Hepatocyte (in vitro differentiated cells): Measurements from ENCODE around the gene ERC2.

Source experiments
- EZH2 ChIP-seq: fragments of 200-600 bp; sonication (generic); IDR thresholded peaks from 2 replicates; pipeline ENCODE4 v1.6.1; 2016; ENCODE audit warnings: antibody characterized with exemption, mild to moderate bottlenecking, borderline replicate concordance
- EZH2phosphoT487 ChIP-seq: fragments of 200-600 bp; sonication (generic); IDR thresholded peaks from one replicate; pipeline ENCODE4 v1.6.1; 2018; ENCODE audit warnings: antibody characterized with exemption, mild to moderate bottlenecking, low read depth, moderate library complexity; ENCODE audit not compliant: unreplicated experiment, severe bottlenecking
- TF ChIP-seq, protein P1 (sequence below): fragments of 200-600 bp; sonication (generic); IDR thresholded peaks from 2 replicates; pipeline ENCODE4 v1.5.1; 2016; ENCODE audit warnings: antibody characterized with exemption, mild to moderate bottlenecking; ENCODE audit not compliant: poor library complexity

DNA sequence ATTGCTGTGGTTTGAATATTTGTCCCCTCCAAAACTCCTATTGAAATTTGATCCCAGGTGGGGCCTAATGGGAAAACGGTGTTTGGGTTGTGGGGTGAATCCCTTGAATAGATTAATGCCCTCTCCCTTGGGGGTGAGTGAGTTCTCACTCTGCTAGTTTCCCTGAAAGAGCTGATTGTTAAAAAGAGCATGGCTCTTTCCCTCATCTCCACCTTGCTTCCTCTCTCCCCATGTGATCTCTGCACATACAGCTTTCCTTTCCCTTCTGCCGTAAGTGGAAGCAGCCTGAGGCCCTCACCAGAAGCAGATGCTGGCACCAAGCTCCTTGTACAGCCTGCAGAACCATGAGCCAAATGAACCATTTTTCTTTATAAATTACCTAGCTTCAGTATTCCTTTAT lies 586.3 kb downstream of the ERC2 start:
- TF ChIP-seq, protein P1, sequence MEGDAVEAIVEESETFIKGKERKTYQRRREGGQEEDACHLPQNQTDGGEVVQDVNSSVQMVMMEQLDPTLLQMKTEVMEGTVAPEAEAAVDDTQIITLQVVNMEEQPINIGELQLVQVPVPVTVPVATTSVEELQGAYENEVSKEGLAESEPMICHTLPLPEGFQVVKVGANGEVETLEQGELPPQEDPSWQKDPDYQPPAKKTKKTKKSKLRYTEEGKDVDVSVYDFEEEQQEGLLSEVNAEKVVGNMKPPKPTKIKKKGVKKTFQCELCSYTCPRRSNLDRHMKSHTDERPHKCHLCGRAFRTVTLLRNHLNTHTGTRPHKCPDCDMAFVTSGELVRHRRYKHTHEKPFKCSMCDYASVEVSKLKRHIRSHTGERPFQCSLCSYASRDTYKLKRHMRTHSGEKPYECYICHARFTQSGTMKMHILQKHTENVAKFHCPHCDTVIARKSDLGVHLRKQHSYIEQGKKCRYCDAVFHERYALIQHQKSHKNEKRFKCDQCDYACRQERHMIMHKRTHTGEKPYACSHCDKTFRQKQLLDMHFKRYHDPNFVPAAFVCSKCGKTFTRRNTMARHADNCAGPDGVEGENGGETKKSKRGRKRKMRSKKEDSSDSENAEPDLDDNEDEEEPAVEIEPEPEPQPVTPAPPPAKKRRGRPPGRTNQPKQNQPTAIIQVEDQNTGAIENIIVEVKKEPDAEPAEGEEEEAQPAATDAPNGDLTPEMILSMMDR = no peak
- TF ChIP-seq EZH2 = no peak
- no peak for TF ChIP-seq EZH2phosphoT487
